HG03432 (cell line): ENCODE results near the gene SYN1.
"Not testable (repeated sequence)": the region's sequence is repeated elsewhere in the genome, so short reads cannot be mapped to it uniquely, and the experiment has no call there.

Experiments used
- ATAC-seq: cut with Tn5 transposase; IDR thresholded peaks from one replicate; pipeline ENCODE4 v1.9.1; 2021; ENCODE audit warnings: mild to moderate bottlenecking, moderate library complexity; ENCODE audit not compliant: unreplicated experiment

The SYN1 gene

DNA sequence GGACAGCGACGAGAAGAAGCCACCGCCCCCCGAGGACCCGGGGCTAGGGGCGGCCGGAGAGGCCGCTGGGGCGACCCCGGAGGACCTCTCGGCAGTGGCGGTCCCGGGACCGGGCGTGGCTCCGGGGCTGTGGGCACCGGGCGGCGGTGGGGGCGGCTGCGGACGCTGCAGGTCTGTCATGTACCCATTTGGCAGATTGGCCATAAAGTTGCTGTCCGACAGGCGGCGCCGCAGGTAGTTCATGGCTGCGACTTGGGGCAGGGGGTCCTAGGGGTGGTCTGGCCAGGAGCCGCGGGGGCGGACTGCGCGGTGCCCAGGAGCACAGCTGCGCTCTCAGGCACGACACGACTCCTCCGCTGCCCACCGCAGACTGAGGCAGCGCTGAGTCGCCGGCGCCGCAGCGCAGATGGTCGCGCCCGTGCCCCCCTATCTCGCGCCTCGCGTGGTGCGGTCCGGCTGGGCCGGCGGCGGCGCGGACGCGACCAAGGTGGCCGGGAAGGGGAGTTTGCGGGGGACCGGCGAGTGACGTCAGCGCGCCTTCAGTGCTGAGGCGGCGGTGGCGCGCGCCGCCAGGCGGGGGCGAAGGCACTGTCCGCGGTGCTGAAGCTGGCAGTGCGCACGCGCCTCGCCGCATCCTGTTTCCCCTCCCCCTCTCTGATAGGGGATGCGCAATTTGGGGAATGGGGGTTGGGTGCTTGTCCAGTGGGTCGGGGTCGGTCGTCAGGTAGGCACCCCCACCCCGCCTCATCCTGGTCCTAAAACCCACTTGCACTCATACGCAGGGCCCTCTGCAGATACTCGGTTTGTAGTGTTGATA is at the start of gene SYN1:
SYN1 (minus strand) TSS at position 372 of the 817 bp plus-strand sequence; CDS start at position 243, 129 bp downstream.
- peak; percentile 90 for ATAC-seq

DNA sequence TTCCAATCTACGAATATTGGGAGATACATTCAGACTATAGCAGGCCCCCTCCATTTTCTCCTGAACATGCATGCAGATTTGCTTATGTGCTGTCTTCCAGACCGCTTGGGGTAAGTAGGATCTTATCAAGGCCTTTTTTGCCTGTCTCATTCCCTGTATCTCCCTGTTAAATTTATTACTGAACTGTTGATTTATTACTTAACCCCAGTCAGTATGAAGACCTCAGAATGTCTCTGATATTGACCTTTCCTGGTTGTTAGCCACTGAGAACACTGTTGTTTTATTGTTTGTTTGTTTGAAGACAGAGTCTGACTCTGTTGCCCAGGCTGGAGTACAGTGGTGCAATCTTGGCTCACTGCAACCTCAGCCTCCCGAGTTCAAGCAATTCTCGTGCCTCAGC is 46.1 kb upstream of the SYN1 start:
- ATAC-seq = not testable (repeated sequence)

DNA sequence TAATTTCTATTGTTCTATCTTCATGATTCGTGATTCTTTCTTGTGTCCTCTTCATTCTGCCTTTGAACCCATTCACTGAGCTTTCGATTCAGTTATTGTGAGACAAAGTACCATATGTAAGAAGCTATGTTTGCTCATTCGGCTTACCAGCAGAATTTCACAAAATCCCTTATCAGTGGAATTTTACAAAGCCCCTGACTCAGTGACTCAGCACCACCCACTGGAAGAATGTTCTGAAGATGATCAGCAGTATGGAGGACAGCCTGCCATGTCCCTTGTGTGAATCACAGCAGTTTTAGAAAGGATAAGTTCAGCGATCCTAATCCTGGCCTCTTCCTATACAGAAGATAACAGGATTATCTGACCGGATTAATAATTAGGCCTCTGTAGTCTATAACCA is 45.1 kb upstream of the SYN1 start:
- no peak for ATAC-seq

DNA sequence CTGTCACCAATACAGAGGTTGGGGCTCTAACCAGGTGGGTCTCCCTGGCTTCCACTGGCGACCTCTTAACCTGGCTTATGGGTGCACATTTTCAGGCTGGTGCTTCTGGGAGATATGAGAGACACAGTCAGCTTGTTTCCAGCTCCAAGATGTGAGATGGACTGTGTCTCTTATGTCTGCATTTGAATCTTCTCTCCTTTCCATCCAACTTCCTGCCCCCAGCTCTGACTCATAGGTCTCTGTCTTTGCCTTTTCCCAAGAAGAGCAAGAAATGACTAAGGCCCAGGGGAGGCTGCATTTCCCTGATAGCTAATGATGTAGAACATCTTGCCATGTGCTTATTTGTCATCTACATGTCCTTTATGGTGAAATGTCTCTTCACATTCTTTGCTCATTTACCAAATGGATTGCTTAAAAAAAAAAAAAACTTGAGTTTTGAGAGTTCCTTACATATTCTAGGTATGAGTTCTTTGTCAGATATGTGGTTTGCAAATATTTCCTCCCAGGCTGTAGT is 42.5 kb upstream of the SYN1 start:
- ATAC-seq = no peak

- no peak for ATAC-seq
These were observed 41.9 kb upstream of the SYN1 start for GRCh38 chrX:47661539-47661938.

DNA sequence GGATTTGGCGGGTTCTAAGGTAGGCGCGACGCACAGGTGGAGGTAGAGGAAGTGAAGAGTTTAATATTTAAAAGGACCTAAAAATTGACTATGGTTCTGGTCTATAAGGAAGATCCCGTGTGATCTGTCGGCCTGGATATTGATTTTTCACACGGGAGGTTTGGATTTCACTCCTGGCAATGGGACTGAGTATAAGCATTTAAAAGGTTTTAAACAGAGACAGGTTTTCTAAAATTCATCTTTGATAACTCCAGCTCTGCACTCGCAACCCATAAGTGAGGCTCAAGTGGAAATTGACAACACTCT is 39.7 kb upstream of the SYN1 start:
- no peak for ATAC-seq

DNA sequence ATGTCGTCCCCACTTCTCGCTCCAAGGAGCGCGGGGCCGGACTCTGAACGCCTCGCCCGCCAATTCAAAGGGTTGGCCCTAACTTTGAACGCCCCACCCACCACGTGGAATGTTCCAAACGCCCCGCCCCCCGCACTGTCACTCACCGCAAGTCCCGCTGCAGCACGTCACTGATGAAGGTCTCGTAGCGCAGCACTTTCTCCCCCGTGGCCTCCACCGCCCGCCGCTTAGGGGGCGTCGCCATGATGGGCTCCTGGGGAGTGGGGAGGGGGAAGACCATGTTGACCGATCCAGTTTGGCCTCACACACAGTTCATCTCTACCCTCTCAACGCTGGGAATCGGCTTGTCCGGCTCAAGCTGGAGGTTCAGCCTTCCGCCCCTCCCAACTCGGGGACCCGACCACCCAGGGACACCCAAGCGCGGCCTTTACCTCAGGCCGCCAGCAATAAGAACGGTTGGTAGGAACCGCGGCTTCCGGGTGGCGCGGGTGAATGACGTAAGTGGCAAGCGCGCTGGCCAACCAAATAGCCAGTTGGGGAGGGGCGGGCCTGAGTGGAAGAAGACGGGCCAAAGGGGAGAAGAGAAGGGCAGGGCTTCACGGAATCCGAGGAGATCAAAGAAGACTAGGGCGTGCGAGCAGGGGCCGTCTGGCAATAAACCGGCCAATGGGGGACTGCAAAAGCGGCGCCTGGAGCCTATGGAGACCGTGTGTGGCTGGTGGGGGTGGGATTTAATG is 39.2 kb upstream of the SYN1 start, which contains the start of gene UXT:
UXT (minus strand) TSS at position 497 of the 737 bp plus-strand sequence; CDS start at position 244, 253 bp downstream.
- peak; percentile 82 for ATAC-seq

- ATAC-seq = no peak
These were observed 38.6 kb upstream of the SYN1 start for GRCh38 chrX:47658301-47658683.

DNA sequence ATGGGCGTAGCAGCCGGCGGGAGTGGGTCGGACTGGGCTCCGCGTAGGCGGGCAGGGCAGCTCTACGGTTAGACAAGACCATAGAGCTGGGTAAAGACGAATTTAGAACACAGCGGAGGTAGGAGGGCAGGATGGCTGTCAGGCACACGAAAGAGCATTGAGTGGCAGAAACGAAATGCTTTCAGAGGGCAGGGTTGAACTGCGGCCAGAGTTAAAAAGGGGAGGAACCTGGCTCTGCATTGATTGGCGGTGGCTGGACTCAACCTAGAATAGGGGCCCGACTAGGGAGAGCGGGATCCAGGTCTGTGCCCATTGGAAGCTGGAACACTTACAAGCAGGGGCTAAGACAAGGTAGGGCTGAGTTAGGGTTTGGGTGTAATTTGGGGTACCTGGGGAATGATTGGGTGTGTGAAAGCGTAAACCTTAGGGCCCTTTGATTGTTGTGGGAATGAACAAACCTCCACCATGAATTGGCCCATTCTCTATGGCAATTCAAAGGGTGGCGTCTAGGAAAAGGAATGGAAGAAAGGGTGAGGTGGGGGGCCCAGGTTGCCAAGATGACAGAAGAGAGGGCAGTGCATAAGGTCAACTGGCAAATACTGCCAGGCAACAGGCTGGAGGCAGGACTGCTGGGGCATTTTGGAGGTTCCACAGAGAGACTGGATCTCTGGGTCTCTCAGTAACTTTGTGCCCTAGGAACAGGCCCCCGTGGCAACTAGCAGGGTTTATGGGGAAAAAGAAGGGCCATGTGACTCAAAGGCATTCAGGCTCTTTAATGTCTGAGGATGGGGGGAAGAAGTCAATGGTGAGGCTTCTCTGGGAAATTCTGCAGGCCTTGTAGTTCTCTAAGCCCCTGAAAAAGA is 31.6 kb upstream of the SYN1 start:
- no peak for ATAC-seq

DNA sequence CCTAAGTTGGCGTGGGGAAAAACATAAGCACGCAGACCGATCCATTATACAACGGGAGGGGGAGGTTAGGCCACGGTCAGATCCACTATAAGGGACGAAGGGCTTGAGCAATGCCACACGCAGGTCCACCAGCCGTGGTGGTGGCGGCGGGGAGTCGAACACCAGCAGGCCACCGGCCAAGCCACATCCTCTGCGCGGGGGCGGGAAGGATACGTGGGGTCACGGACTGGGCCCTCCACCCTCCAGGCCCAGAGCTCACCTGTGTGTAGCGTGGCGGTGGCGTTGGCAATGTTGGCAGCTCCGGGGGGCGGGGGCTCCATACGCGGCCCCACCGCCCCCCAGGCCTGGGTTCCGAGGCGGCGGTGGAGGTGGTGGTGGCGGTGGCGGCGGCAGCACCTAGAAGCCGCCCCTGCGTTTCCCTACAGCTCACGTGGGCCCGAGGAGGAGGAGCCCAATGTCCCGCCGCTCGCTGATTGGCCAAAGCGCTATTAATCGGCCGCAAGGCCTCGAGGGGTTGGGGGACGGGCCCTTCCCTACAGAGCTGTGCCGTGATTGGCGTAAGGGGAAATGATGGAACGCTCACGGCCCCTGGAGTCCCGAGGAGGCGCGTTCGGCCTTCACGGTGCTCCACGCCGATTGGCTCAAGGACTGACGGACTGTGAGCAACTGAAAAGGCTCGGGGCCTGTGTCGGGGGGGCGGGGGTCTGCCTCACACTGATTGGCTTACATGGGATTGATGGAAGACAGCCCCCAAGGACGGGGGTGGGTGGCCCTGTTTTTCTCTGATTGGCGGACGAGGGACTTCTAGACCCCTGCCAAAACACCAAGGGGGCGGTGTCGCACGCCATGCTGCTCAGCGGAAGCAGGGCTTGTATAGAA is 30.7 kb upstream of the SYN1 start, which contains the start of gene ELK1:
ELK1 (minus strand) TSS at position 400 of the 879 bp plus-strand sequence. CDS start 9,122 bp downstream, outside the sequence.
- ATAC-seq = peak; percentile 90

DNA sequence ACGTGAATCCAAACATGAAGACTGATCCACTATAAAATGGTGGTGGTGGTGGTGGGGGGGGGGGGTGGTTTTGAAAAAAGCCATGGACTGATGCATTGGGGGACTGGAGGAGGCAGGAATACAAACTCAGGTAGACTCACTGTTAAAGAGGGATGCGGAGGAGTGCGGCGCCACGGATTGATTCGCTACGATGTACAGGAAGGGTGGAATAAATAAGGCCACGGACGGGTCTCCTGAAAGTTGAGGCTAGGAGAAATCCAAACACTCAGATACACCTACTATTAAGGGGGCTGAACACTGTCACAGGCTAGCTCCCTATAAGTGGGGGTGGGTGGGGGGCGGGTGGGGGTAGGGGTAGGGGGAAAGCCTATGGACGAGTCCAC is 30.1 kb upstream of the SYN1 start:
- no peak for ATAC-seq

- no peak for ATAC-seq
These were observed 29.6 kb upstream of the SYN1 start for GRCh38 chrX:47649271-47649670.

- ATAC-seq = no peak
These were observed 28.7 kb upstream of the SYN1 start for GRCh38 chrX:47648376-47648775.

DNA sequence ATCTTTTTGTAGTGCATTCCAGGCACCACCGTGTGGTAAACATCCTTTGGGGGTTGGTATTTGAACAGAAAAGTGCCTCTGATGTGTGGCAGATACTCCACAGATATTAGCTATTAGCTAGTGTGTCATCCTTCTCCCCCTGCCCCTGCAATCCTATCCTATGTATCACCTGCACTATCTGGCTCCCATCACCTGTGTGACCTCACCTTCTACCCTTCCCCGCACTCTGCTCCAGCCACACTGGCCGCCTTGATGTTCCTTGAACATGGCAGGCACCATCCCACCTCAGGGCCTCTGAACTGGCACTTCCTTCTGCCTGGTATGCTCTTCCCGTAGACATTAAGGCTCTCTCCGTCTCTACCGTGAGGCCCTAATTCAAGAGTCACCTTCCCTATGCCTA is 27.0 kb upstream of the SYN1 start:
- no peak for ATAC-seq

DNA sequence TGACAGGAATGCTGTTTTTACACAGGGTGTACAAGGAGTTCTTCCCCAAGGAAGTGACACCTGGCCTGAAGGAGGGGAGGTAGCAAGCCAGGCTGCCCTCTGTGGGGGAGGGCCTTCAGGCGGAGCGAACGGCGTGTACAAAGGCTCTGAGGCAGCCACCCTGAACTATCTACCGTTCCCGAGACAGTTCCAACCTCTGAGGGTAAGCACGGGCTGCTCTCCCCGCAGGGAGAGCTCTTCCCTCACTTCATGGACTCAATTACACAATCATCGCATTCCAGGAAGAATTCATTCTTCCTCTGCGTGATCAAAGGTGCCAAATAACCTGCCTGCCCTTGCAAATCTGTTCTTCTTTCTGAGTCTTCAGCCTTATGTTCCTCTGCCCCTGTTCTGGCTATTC is 25.9 kb upstream of the SYN1 start:
- ATAC-seq = no peak

GRCh38 chrX:47644557-47645091 is 25.0 kb upstream of the SYN1 start:
- no peak for ATAC-seq

GRCh38 chrX:47643926-47644325 is 24.3 kb upstream of the SYN1 start:
- ATAC-seq = no peak

DNA sequence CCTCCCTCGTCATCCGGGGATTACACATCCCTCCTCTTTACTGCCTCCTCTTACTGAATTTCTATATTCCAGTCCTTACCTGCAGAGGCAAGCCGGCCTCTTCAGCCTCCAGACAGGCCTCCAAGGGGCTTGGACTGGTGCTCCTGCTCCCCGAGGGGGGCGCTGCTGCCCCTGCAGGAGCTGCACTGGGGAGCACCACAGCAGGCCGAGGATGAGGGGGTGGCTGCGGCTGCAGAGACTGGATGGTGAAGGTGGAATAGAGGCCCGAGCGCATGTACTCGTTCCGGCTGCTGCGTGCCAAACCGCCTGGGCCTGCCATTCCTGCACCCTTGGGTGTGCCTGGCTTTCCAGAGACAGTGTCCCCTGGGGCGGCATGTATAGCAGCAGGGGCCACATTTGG is 19.2 kb upstream of the SYN1 start:
- no peak for ATAC-seq

DNA sequence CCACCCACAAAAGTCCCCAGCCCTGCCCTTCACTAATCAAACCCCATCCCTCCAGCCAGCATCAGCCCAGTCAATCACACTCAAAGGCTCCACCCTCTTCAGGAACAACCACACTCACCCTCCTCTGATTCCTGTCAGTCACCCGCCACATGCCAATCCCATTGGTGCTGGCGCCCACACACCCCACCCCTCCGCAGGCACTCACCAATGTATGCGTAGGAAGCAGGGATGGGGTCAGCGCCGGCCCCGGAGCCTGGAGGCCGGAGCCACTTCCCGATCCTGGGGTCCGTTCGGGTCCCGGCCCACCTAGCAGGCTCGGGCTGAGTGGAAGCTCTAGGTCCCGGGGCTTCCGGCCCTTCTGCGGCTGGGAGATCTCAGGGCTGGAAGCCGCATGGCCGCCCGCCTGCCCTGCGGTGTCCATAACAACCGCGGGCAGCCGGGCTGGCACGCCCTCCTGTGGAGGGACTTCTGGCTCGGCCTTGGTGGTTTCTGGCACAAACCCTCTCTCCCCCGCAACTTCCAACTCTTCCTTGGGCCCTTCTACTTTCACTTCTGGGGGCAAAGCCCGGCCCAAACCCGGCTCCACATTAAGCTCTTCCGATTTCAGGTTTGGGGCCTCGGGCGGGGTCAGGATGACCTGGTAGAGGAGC is 18.0 kb upstream of the SYN1 start:
- ATAC-seq = no peak
